Measurements from ENCODE around the gene C21orf58.

Gene C21orf58

GRCh38 chr21:46323710-46324389 is at the start of gene C21orf58, which contains the start of gene PCNT:
Gene C21orf58 (minus strand): TSS chr21:46323870. CDS start chr21:46322738, 1,132 bp downstream.
Gene PCNT (plus strand): TSS chr21:46324156. CDS start chr21:46324229, 73 bp downstream.
- TF ChIP-seq CTCF (IDR thresholded peaks at IDR 0.05): no peak

GRCh38 chr21:46372014-46372485 is 48.4 kb upstream of the C21orf58 start:
- TF ChIP-seq CTCF (IDR thresholded peaks at IDR 0.05): no peak

GRCh38 chr21:46371204-46372013 is 47.7 kb upstream of the C21orf58 start:
- no peak for TF ChIP-seq CTCF (IDR thresholded peaks at IDR 0.05)

- TF ChIP-seq CTCF (IDR thresholded peaks at IDR 0.05): no peak
These were observed 46.0 kb upstream of the C21orf58 start for GRCh38 chr21:46369520-46370235.

- no peak for TF ChIP-seq CTCF (IDR thresholded peaks at IDR 0.05)
These were observed 45.0 kb upstream of the C21orf58 start for GRCh38 chr21:46368533-46369285.

GRCh38 chr21:46366966-46367365 is 43.3 kb upstream of the C21orf58 start:
- TF ChIP-seq CTCF (IDR thresholded peaks at IDR 0.05): no peak

- no peak for TF ChIP-seq CTCF (IDR thresholded peaks at IDR 0.05)
These were observed 42.9 kb upstream of the C21orf58 start for GRCh38 chr21:46366561-46366960.

Measured in LNCAP (cell line).